ENCODE data around the gene PUS10.
A peak's percentile ranks its signal among the peaks of the same experiment; 100 is the strongest.
"Not testable (repeated sequence)": the region's sequence is repeated elsewhere in the genome, so short reads cannot be mapped to it uniquely, and the experiment has no call there.

PUS10 gene, protein sequence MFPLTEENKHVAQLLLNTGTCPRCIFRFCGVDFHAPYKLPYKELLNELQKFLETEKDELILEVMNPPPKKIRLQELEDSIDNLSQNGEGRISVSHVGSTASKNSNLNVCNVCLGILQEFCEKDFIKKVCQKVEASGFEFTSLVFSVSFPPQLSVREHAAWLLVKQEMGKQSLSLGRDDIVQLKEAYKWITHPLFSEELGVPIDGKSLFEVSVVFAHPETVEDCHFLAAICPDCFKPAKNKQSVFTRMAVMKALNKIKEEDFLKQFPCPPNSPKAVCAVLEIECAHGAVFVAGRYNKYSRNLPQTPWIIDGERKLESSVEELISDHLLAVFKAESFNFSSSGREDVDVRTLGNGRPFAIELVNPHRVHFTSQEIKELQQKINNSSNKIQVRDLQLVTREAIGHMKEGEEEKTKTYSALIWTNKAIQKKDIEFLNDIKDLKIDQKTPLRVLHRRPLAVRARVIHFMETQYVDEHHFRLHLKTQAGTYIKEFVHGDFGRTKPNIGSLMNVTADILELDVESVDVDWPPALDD

GRCh38 chr2:61017556-61018317 lies at the start of gene PUS10, which contains the start of gene PEX13:
TSS of gene PUS10 (minus strand) at chr2:61018255. CDS start at chr2:61011890, 6,365 bp downstream.
TSS of gene PEX13 (plus strand) at chr2:61017720. CDS start at chr2:61017760, 40 bp downstream.
- DNase-seq (ENCODE audit: low read depth, low spot score) = peak; percentile 86

DNA sequence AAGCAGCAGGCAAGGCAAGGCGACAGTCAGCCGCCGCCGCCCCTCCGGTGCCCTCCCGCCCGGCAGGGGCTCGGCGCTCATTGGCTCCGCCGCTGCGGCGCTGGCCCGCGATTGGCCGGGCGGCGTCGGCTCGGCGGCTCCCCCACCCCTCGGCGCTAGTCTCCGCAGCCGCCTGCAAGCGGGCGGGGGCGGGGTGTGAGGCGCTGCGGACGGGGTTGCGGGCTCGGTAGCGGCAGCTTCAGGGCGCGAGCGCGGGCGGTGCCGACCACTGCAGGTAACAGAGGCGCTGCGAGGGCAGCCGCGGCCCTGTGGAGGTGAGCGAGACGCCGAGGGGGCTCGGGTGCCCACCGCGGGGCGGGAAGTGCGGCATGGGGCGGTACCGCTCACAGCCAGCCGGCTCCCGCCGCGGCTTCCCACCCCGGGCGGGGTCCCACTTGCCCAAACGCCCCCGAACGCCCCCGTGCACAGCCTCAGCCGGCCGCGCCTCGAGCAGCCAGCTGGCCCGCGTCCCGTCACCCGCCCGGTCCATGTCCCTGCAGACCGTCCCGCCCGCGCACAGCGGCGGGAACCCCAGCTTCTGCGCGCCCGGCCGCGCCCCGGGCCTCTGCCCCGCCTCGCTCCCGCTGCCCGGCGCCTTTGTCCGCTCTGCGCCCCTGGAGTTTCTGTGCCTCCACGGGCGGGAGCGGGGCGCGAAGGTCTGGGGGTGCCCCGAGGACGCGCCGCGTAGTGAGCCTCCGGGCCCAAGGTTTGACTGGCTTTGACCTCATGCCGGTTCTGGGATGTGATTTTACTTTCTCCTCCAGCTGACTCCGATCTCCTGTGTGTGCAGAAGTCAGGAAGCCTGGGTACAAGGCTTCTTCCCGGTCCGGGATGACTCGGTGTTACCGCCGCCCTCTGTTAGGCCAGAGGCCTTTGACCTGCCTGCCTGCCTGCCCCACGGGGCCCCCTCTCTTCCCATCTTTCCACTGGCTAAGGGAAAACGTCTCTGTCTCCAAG lies 48.0 kb upstream of the PUS10 start, which contains the start of gene SANBR:
SANBR (plus strand) TSS at position 158 of the 996 bp plus-strand sequence. CDS start 4,480 bp downstream, outside the sequence.
- DNase-seq (ENCODE audit: low read depth, low spot score) = peak; percentile 96

GRCh38 chr2:61059382-61059781 lies 41.3 kb upstream of the PUS10 start:
- DNase-seq (ENCODE audit: low read depth, low spot score) = no peak

DNA sequence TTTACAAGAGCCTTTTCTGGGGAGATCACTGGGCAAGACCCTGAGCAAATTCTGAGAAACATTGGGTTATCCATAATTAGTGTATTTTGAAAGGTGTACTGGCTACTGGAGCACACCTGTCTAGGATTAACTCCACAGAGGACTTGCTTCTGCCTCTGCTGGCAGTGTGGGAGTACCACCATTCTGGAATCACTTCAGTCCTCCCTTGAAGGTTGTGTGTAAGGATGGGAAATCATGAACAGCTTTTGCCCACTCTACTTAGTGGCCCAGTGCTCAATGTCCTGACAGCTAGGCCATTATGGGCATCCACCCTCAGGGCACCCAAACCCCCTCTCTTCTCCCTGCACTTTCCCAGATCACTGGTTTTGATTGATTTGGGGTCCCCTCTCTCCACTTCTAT lies 39.5 kb upstream of the PUS10 start:
- no peak for DNase-seq (ENCODE audit: low read depth, low spot score)

GRCh38 chr2:61055557-61055956 lies 37.5 kb upstream of the PUS10 start:
- no peak for DNase-seq (ENCODE audit: low read depth, low spot score)

DNA sequence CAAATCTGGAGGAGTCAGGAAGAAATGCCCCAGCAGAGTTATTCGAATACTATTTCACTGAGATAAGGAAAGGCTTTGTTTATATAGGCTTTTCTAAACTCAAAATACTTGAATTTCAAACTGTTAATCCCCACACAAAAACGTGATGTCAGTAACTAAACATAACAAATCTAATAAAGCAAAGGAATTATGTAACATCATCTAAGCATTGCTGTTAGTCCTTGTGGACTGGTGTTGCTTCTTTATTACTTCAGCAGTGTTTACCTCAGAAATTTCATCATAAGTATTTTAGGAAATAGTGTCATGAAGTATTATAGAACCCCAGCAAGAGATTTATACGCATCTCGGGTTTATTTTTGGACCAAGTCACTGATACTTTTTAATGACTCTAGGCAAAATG lies 27.9 kb upstream of the PUS10 start:
- no peak for DNase-seq (ENCODE audit: low read depth, low spot score)

- DNase-seq (ENCODE audit: low read depth, low spot score) = no peak
These were observed 27.2 kb upstream of the PUS10 start for GRCh38 chr2:61045226-61045625.

- DNase-seq (ENCODE audit: low read depth, low spot score) = no peak
These were observed 26.6 kb upstream of the PUS10 start for GRCh38 chr2:61044636-61045035.

- DNase-seq (ENCODE audit: low read depth, low spot score) = no peak
These were observed 24.8 kb upstream of the PUS10 start for GRCh38 chr2:61042807-61043206.

DNA sequence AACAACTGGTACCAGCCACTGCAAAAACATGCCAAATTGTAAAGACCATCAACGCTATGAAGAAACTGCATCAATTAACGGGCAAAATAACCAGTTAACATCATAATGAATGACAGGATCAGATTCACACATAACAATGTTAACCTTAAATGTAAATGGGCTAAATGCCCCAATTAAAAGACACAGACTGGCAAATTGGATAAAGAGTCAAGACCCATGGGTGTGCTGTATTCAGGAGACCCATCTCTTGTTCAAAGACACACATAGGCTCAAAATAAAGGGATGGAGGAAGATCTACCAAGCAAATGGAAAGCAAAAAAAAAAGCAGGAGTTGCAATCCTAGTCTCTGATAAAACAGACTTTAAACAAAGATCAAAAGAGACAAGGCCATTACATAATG lies 18.6 kb upstream of the PUS10 start:
- DNase-seq (ENCODE audit: low read depth, low spot score) = not testable (repeated sequence)

- DNase-seq (ENCODE audit: low read depth, low spot score) = not testable (repeated sequence)
These were observed 16.5 kb upstream of the PUS10 start for GRCh38 chr2:61034592-61034991.

- DNase-seq (ENCODE audit: low read depth, low spot score) = no peak
These were observed 11.5 kb upstream of the PUS10 start for GRCh38 chr2:61029533-61029932.

DNA sequence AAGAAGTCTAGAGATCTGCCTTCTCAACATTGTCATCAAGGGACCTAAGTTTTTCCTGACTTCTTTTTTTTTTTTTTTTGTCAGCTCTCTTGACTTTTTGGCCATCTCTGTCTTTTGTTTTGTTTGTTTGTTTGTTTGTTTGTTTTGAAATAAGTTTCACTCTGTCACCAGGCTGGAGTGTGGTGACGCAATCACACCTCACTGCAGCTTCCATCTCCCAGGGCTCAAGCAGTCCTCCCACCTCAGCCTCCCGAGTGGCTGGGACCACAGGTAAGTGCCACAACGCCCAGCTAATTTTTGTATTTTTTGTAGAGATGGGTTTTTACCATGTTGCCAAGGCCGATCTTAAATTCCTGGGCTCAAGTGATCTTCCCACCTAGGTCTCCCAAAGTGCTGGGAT lies 5.6 kb upstream of the PUS10 start:
- DNase-seq (ENCODE audit: low read depth, low spot score) = no peak

- DNase-seq (ENCODE audit: low read depth, low spot score) = no peak
These were observed 3.2 kb upstream of the PUS10 start for GRCh38 chr2:61021228-61021660.

GRCh38 chr2:61018798-61019197 lies 743 bp upstream of the PUS10 start:
- no peak for DNase-seq (ENCODE audit: low read depth, low spot score)

DNA sequence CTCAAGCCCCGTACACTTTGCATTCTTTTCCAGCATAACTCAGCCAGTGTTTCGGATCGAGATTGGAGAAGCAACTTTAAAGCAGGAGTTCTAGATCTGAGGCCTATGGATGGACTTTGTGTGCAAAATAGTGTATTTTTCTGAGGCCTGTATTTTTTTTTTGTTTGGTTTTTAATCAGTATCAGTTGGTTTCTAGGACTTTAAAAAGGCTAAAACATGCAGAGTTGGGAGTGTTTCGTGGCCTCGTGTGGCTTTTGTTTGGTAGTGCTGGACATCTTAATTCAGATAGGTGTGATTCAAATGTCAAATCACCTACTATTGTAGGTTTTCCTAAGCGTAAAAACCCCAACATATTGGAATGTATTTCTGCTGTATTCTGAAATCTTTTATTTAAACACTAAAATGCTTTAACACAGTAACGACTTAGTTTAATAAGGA lies 282 bp upstream of the PUS10 start:
- DNase-seq (ENCODE audit: low read depth, low spot score) = no peak

DNA sequence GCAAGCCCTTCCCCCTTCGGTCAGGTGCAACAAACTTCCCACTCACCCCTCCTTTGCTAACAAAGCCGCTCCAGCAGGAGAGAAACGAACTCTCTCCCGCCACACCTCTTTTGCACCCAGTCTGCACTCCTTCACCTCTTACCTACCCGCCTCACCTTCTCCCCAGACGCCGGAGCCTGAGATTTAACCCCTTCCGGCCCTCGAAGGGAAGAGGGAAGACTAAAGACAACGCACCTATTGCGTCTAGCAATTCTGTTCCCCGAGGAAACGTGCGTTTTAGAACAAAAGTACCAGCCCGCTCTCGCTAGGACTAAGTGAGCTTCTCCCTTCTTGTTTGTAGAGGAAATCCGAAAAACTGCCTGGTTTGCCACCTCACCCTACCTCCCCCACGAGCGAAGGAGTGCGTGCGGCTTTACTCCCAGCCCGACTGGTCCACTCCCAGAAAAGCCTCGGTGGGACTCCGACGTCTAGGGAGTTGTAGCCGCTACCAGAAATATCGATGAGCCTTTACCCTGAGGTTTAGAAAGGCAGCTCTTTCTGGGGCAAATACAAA lies 976 bp downstream of the PUS10 start:
- peak; percentile 90 for DNase-seq (ENCODE audit: low read depth, low spot score)

DNA sequence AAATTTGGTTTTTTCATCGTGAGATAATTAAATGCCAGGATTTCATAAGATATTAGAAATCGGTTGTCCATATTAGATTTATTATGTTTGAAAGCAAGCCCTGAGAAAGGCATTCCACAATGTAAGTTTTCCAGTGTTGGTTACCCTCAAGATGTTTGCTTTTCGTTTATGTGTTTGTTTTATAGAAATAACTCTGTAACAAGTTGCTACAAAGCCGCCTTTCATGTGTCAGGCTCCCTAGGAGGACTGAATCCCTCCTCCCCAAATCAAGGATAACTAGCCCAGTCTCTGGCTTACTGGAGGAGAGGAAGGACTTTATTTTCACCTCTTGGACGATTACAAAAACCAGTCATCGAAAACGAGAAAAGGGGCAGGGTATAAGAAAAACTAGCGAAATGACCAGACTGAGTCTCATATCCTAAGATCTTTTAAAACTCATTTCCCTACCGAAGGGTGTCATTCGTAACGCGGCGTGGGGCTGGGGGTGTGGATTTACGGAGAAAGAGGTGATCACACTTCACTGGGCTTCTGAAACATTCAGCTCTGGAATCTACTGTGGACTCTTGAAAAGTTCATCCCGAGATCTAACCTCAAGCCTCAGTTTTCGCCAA lies 1.6 kb downstream of the PUS10 start:
- DNase-seq (ENCODE audit: low read depth, low spot score) = no peak

- DNase-seq (ENCODE audit: low read depth, low spot score) = no peak
These were observed 2.1 kb downstream of the PUS10 start for GRCh38 chr2:61015976-61016375.

- DNase-seq (ENCODE audit: low read depth, low spot score) = no peak
These were observed 3.3 kb downstream of the PUS10 start for GRCh38 chr2:61014763-61015162.

All from ELF-1 (cell line).